ENCODE measurements around the gene SETD7.

- TF ChIP-seq CTCF (IDR thresholded peaks at IDR 0.05 in 4 of 5, conservative IDR thresholded peaks at IDR 0.05 in 1 of 5) (no peak), POLR2A (IDR thresholded peaks at IDR 0.05) (no peak)
Observed at GRCh38 chr4:139524062-139524631, 31.9 kb downstream of the SETD7 start.

Data from gastrocnemius medialis (tissue), 4 donors.